PFSK-1 (cell line): ENCODE results near the gene ECD.

ENCODE experiments used
- FOXP2 ChIP-seq: optimal IDR thresholded peaks from 2 replicates; pipeline ENCODE3; 2011; ENCODE audit warnings: borderline replicate concordance, control low read depth, inconsistent platforms; ENCODE audit not compliant: insufficient read depth; ENCODE audit errors: extremely low read length, extremely low read depth
- POLR2AphosphoS5 ChIP-seq: IDR thresholded peaks from 2 replicates; pipeline ENCODE4 v1.6.1; 2012; ENCODE audit warnings: low read depth, mild to moderate bottlenecking, control low read depth, low read length, moderate library complexity
- REST ChIP-seq, 2 experiments: IDR thresholded peaks; 2 replicates each; pipeline versions ENCODE4 v1.6.1 to v1.8.0; 2011 to 2012; ENCODE audit warnings: low read depth in 2 of 2, low read length in 2 of 2, control low read depth in 1 of 2, inconsistent platforms in 1 of 2, mild to moderate bottlenecking in 1 of 2, moderate library complexity in 1 of 2; ENCODE audit not compliant: insufficient read depth in 1 of 2
- SIN3A ChIP-seq: IDR thresholded peaks from 2 replicates; pipeline ENCODE4 v1.6.1; 2012; ENCODE audit warnings: mild to moderate bottlenecking, low read length, moderate library complexity, borderline replicate concordance; ENCODE audit not compliant: insufficient read depth
- TAF1 ChIP-seq: IDR thresholded peaks from 2 replicates; pipeline ENCODE4 v1.6.1; 2012; ENCODE audit warnings: low read length, control low read depth, borderline replicate concordance; ENCODE audit not compliant: insufficient read depth

The ECD gene

GRCh38 chr10:73139251-73139650, 28.6 kb downstream of the ECD start:
- TF ChIP-seq FOXP2 (no peak), TAF1 (no peak), REST (IDR thresholded peaks at IDR 0.05; ENCODE audit: insufficient read depth in 1 of 2, low read depth in 2 of 2, low read length in 2 of 2) (no peak), SIN3A (no peak), POLR2AphosphoS5 (no peak)

GRCh38 chr10:73136627-73137026, 31.2 kb downstream of the ECD start:
- TF ChIP-seq POLR2AphosphoS5, result no peak
- TF ChIP-seq REST (IDR thresholded peaks at IDR 0.05; ENCODE audit: insufficient read depth in 1 of 2, low read depth in 2 of 2, low read length in 2 of 2), result no peak
- TF ChIP-seq FOXP2, result no peak
- no peak for TF ChIP-seq TAF1
- no peak for TF ChIP-seq SIN3A

- no peak for TF ChIP-seq TAF1
- no peak for TF ChIP-seq POLR2AphosphoS5
- no peak for TF ChIP-seq SIN3A
- TF ChIP-seq FOXP2, result no peak
- TF ChIP-seq REST (IDR thresholded peaks at IDR 0.05; ENCODE audit: insufficient read depth in 1 of 2, low read depth in 2 of 2, low read length in 2 of 2), result no peak
Measured at GRCh38 chr10:73134727-73135126, 33.1 kb downstream of the ECD start.

GRCh38 chr10:73131913-73132686, 35.7 kb downstream of the ECD start:
- TF ChIP-seq REST (IDR thresholded peaks at IDR 0.05; ENCODE audit: insufficient read depth in 1 of 2, low read depth in 2 of 2, low read length in 2 of 2) (no peak), FOXP2 (no peak), TAF1 (no peak), POLR2AphosphoS5 (no peak), SIN3A (no peak)

- TF ChIP-seq FOXP2, result no peak
- TF ChIP-seq POLR2AphosphoS5, result no peak
- no peak for TF ChIP-seq SIN3A
- TF ChIP-seq REST (IDR thresholded peaks at IDR 0.05; ENCODE audit: insufficient read depth in 1 of 2, low read depth in 2 of 2, low read length in 2 of 2), result no peak
- no peak for TF ChIP-seq TAF1
Measured at GRCh38 chr10:73131301-73131700, 36.5 kb downstream of the ECD start.
